Measurements from ENCODE around the gene ZNF280C. TPM values are rescaled to one million over a fixed set of nuclear protein-coding genes. Genes with fewer than 3 reads are reported as not detected.

ZNF280C gene
- total RNA-seq, 5 donors from 2014 or later (not counting 1 experiment from before 2014, with no cell fraction given), result 3.6 to 7.0 (median 4.5) TPM

- DNase-seq (no peak), ATAC-seq (replicated peaks in 1 of 4) (no peak)
- Mint-ChIP-seq H3K27me3 (peaks cover 0 to 4% of the 10 kb centered on the region in 2 donors), H3K9me3 (no peaks in the 10 kb centered on the region), H3K4me1 (peaks cover 46 to 59% (median 56%) of the 10 kb centered on the region in 3 donors), H3K27ac (peak overlapping the region in 1 of 2 donors; percentile 53), H3K36me3 (peaks cover 17% of the 10 kb centered on the region), H3K4me3 (peak overlapping the region in 1 of 3 donors; percentile 11)
- Histone ChIP-seq H3K27ac (ENCODE audit: low read length) (no peak overlapping the region), H3K4me1 (ENCODE audit: control insufficient read depth in 1 of 2, extremely low read depth in 1 of 2, insufficient read depth in 2 of 2, low read length in 2 of 2) (peaks cover 2 to 41% of the 10 kb centered on the region in 2 experiments), H3K27me3 (replicated peaks in 1 of 2; ENCODE audit: control insufficient read depth in 2 of 2, extremely low read depth in 1 of 2, insufficient read depth in 2 of 2, low read length in 1 of 2) (no peaks in the 10 kb centered on the region), H3K4me3 (ENCODE audit: control insufficient read depth in 1 of 2, extremely low read depth in 1 of 2, low read length in 1 of 2) (no peak overlapping the region), H3K9me3 (no peaks in the 10 kb centered on the region), H3K36me3 (ENCODE audit: control insufficient read depth in 2 of 2, extremely low read depth in 1 of 2, insufficient read depth in 1 of 2, low read length in 1 of 2) (peaks cover 0 to 9% of the 10 kb centered on the region in 2 donors)
- 80% methylated on average over 1 of the region's 4 CpGs for WGBS (ENCODE audit: insufficient coverage)
- CTCF ChIA-PET, result interaction anchor here (0.6 to 1.4 kb wide), 2 partner anchors 96 to 107 kb away, joined by 3 to 4 read pairs; no protein-coding TSS in a partner anchor
- POLR2A ChIA-PET, result no interaction called here
Observed at GRCh38 chrX:130176942-130177341, 91.8 kb downstream of the ZNF280C start.

DNA sequence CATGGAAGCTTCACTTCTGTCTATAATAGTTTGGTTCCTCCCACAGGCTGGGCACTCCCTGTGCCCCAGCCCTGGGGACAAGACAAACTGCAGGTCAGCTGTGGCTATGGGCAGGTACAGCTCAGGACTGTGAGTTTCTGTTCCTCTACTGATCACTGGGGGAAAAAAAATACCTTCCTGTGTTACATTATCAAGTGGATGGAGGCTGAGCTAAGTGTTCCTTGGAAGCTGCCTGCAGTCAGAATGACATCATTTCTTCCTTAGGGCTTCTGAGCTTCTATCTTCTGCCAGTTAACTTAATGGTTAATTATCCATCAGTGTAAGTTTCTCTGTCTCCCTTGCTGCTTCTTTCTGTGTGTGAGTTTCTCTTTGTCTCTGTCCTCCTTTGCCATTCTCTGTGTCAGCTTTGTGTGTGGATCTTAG is 92.3 kb downstream of the ZNF280C start:
- Mint-ChIP-seq H3K4me3 (peak overlapping the region in 2 of 3 donors; percentile 2 to 45), H3K4me1 (peaks cover 46 to 59% (median 56%) of the 10 kb centered on the region in 3 donors), H3K27me3 (peaks cover 0 to 4% of the 10 kb centered on the region in 2 donors), H3K9me3 (no peaks in the 10 kb centered on the region), H3K36me3 (peaks cover 17% of the 10 kb centered on the region), H3K27ac (peak overlapping the region; percentile 64)
- H3K36me3 ChIP-seq (ENCODE audit: control insufficient read depth in 2 of 2, extremely low read depth in 1 of 2, insufficient read depth in 1 of 2, low read length in 1 of 2), result peaks cover 0 to 9% of the 10 kb centered on the region in 2 donors
- H3K27me3 ChIP-seq (replicated peaks in 1 of 2; ENCODE audit: control insufficient read depth in 2 of 2, extremely low read depth in 1 of 2, insufficient read depth in 2 of 2, low read length in 1 of 2), result no peaks in the 10 kb centered on the region
- H3K4me3 ChIP-seq (ENCODE audit: control insufficient read depth in 1 of 2, extremely low read depth in 1 of 2, low read length in 1 of 2), result no peak overlapping the region
- peaks cover 2 to 42% of the 10 kb centered on the region in 2 experiments for H3K4me1 ChIP-seq (ENCODE audit: control insufficient read depth in 1 of 2, extremely low read depth in 1 of 2, insufficient read depth in 2 of 2, low read length in 2 of 2)
- POLR2A ChIA-PET, result interaction anchor here (0.5 to 0.6 kb wide), 2 partner anchors 18 to 90 kb away, joined by 3 to 8 read pairs; no protein-coding TSS in a partner anchor
- H3K9me3 ChIP-seq, result no peaks in the 10 kb centered on the region
- DNase-seq, result no peak
- H3K27ac ChIP-seq (ENCODE audit: low read length), result no peak overlapping the region
- ATAC-seq (replicated peaks in 1 of 4), result no peak
- CTCF ChIA-PET, result interaction anchor here (1.3 to 1.4 kb wide), 2 partner anchors 95 to 97 kb away, joined by 3 read pairs; no protein-coding TSS in a partner anchor

DNA sequence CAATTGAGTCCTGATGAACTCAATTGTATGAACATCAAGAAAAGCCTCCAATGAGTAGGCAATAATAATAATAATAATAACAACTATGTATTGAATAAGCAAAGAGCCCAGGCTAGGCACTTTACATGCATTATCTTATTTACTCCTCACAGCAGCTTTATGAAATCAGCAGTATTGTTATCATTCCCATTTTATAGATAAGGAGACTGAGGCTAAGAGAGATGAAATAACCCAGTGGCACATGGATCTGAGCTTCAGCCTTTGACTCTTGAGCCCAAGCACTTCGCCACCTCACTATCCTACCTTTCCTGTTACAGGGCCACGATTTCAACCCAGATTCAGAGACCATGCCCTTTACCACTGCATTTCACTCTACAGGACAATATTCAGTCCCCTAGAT is 93.8 kb downstream of the ZNF280C start:
- Mint-ChIP-seq H3K36me3 (peaks cover 16% of the 10 kb centered on the region), H3K4me3 (peak overlapping the region in 1 of 3 donors; percentile 89), H3K9me3 (no peaks in the 10 kb centered on the region), H3K4me1 (peaks cover 54 to 64% (median 58%) of the 10 kb centered on the region in 3 donors), H3K27ac (peak overlapping the region; percentile 39 to 88), H3K27me3 (peaks cover 0 to 4% of the 10 kb centered on the region in 2 donors)
- no peak for ATAC-seq (replicated peaks in 1 of 4)
- Histone ChIP-seq H3K4me1 (ENCODE audit: control insufficient read depth in 1 of 2, extremely low read depth in 1 of 2, insufficient read depth in 2 of 2, low read length in 2 of 2) (peaks cover 2 to 51% of the 10 kb centered on the region in 2 experiments), H3K36me3 (ENCODE audit: control insufficient read depth in 2 of 2, extremely low read depth in 1 of 2, insufficient read depth in 1 of 2, low read length in 1 of 2) (peaks cover 0 to 9% of the 10 kb centered on the region in 2 donors), H3K27me3 (replicated peaks in 1 of 2; ENCODE audit: control insufficient read depth in 2 of 2, extremely low read depth in 1 of 2, insufficient read depth in 2 of 2, low read length in 1 of 2) (no peaks in the 10 kb centered on the region), H3K27ac (ENCODE audit: low read length) (no peak overlapping the region), H3K4me3 (ENCODE audit: control insufficient read depth in 1 of 2, extremely low read depth in 1 of 2, low read length in 1 of 2) (no peak overlapping the region), H3K9me3 (no peaks in the 10 kb centered on the region)
- WGBS (ENCODE audit: insufficient coverage), result no CpG with 5 or more reads among the region's 2 CpGs
- CTCF ChIA-PET, result interaction anchor here (0.6 to 1.4 kb wide), 3 partner anchors 11 to 95 kb away, joined by 3 read pairs; no protein-coding TSS in a partner anchor
- POLR2A ChIA-PET, result interaction anchor here in 1 of 2 donors (0.6 kb wide), 1 partner anchor 16 kb away, joined by 3 read pairs; no protein-coding TSS in a partner anchor
- no peak for DNase-seq

DNA sequence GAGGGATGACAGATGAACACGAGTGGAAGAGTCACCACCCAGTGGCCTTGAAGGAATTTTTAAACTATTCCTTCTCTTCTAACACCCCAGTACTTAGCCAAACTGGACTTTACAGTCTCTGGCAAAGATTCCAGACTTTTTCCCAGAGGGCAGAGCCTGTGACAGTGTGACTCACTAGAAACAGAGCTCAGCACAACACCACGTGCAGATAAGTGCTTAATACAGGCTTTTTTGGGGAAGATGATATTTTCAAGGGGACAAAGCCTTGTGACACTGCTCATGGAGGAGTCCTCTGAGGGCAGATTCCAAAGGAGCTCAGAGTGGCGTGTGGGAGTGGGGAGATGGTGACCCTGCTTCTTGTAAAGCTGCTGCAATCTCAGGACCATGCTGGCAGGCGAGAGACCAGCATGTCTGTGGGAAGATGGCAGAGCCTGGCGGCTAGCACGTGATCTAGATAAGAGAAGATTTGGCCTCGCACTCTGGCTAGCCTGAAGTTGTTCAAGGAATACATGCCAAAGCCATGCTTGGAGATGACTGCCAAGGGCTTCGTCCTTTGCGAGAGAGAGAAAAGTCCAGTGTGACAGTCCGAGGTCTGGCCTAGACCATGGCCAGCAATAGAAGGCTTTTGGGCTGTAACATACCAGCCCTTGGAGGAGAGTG is 94.5 kb downstream of the ZNF280C start:
- ATAC-seq (replicated peaks in 1 of 4) (no peak), DNase-seq (no peak)
- Histone ChIP-seq H3K9me3 (no peaks in the 10 kb centered on the region), H3K27ac (ENCODE audit: low read length) (peak overlapping the region; percentile 18), H3K4me1 (ENCODE audit: control insufficient read depth in 1 of 2, extremely low read depth in 1 of 2, insufficient read depth in 2 of 2, low read length in 2 of 2) (peaks cover 2 to 47% of the 10 kb centered on the region in 2 experiments), H3K36me3 (ENCODE audit: control insufficient read depth in 2 of 2, extremely low read depth in 1 of 2, insufficient read depth in 1 of 2, low read length in 1 of 2) (peaks cover 0 to 7% of the 10 kb centered on the region in 2 donors), H3K4me3 (ENCODE audit: control insufficient read depth in 1 of 2, extremely low read depth in 1 of 2, low read length in 1 of 2) (peak overlapping the region; percentile 41 to 78), H3K27me3 (replicated peaks in 1 of 2; ENCODE audit: control insufficient read depth in 2 of 2, extremely low read depth in 1 of 2, insufficient read depth in 2 of 2, low read length in 1 of 2) (no peaks in the 10 kb centered on the region)
- Mint-ChIP-seq H3K4me3 (peak overlapping the region; percentile 89 to 90 (median 89)), H3K4me1 (peaks cover 48 to 56% (median 52%) of the 10 kb centered on the region in 3 donors), H3K9me3 (no peaks in the 10 kb centered on the region), H3K27ac (peak overlapping the region; percentile 88 to 94), H3K27me3 (no peaks in the 10 kb centered on the region), H3K36me3 (peaks cover 10% of the 10 kb centered on the region)
- POLR2A ChIA-PET, result no interaction called here
- CTCF ChIA-PET, result interaction anchor here in 1 of 2 donors (0.6 to 1.4 kb wide), 3 partner anchors 53 to 92 kb away, joined by 3 to 5 read pairs (median 3); no protein-coding TSS in a partner anchor
- 52% methylated on average over 6 of the region's 10 CpGs for WGBS (ENCODE audit: insufficient coverage)

DNA sequence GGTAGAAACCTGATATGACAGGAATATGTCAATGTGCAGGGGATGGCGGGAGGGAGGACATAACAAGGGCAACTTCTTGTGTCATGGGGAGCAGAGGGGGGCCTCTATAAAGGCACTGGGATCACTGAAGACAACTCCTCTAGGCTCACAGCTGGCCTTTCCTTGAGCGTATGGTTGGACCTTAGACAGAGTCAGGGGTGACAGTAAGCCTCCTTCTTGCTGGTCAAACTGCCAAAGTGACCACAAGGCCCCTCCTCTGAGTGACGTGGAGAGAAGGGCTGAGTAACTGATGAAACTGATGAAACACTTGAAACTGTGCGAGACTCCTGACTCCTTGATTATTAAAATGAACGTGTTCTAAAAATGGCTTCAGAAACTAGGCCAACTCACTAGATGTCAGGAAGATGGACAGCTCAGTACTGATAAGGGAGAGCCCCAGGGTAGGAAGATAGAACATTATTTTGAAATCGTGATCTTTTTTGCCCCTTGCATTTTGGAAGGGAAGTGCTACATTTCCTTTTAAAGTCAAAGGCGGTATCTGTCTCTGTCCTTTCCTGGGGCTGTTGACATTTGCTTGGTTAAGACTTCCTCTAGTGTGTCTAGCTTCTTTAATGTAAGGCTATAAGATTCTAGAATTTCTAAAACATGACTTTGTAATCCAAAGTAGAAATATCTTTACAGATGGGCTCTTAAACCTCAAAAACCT is 95.4 kb downstream of the ZNF280C start:
- Mint-ChIP-seq H3K27ac (peak overlapping the region; percentile 88 to 94), H3K27me3 (no peaks in the 10 kb centered on the region), H3K4me1 (peaks cover 48 to 56% (median 52%) of the 10 kb centered on the region in 3 donors), H3K36me3 (peaks cover 10% of the 10 kb centered on the region), H3K9me3 (no peaks in the 10 kb centered on the region), H3K4me3 (peak overlapping the region; percentile 89 to 90 (median 89))
- ATAC-seq (replicated peaks in 1 of 4) (peak in 3 of 4 experiments; percentile 38 to 44 (median 39)), DNase-seq (peak in 3 of 35 experiments; percentile 3 to 23 (median 15))
- ChIA-PET CTCF (interaction anchor here in 1 of 2 donors (0.6 to 1.4 kb wide), 3 partner anchors 18 to 91 kb away, joined by 3 read pairs; no protein-coding TSS in a partner anchor), POLR2A (interaction anchor here in 1 of 2 donors (0.6 kb wide), 1 partner anchor 14 kb away, joined by 3 read pairs; no protein-coding TSS in a partner anchor)
- Histone ChIP-seq H3K4me3 (ENCODE audit: control insufficient read depth in 1 of 2, extremely low read depth in 1 of 2, low read length in 1 of 2) (peak overlapping the region; percentile 78 to 80), H3K27ac (ENCODE audit: low read length) (peak overlapping the region; percentile 18), H3K27me3 (replicated peaks in 1 of 2; ENCODE audit: control insufficient read depth in 2 of 2, extremely low read depth in 1 of 2, insufficient read depth in 2 of 2, low read length in 1 of 2) (no peaks in the 10 kb centered on the region), H3K36me3 (ENCODE audit: control insufficient read depth in 2 of 2, extremely low read depth in 1 of 2, insufficient read depth in 1 of 2, low read length in 1 of 2) (peaks cover 0 to 6% of the 10 kb centered on the region in 2 donors), H3K9me3 (no peaks in the 10 kb centered on the region), H3K4me1 (ENCODE audit: control insufficient read depth in 1 of 2, extremely low read depth in 1 of 2, insufficient read depth in 2 of 2, low read length in 2 of 2) (peaks cover 2 to 44% of the 10 kb centered on the region in 2 experiments)
- WGBS (ENCODE audit: insufficient coverage), result 0% methylated on average over 4 of the region's 7 CpGs

All from T-cell (primary cell).